Measurements from ENCODE around the gene HYAL4.
"Not testable (repeated sequence)": the region's sequence is repeated elsewhere in the genome, so short reads cannot be mapped to it uniquely, and the experiment has no call there.

HYAL4 gene

DNA sequence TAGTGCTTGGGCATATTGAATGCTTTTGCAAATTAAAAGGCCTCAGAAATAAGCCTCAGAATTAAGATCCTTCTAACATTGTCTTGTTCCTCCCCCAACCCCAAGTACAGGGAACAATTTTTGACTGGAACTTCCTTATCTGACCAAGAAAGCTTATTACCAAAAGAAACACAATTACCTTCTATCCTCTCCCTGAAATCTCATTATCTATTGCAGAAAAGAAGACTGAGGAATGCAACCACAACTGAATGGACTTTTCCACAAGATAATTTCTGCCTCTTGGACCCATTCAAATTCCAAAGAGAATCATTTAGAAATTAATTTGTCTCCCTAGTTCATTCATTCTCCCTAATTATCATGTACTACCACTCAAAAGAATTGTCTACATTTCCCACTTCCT lies 43.2 kb downstream of the HYAL4 start:
- H3K4me3 ChIP-seq (ENCODE audit: low read depth, low read length) = no peak overlapping the region
- in situ Hi-C loops (cut with HindIII; ENCODE audit: low sequenced_read_pairs) = no loop called here
- TF ChIP-seq, protein P1, sequence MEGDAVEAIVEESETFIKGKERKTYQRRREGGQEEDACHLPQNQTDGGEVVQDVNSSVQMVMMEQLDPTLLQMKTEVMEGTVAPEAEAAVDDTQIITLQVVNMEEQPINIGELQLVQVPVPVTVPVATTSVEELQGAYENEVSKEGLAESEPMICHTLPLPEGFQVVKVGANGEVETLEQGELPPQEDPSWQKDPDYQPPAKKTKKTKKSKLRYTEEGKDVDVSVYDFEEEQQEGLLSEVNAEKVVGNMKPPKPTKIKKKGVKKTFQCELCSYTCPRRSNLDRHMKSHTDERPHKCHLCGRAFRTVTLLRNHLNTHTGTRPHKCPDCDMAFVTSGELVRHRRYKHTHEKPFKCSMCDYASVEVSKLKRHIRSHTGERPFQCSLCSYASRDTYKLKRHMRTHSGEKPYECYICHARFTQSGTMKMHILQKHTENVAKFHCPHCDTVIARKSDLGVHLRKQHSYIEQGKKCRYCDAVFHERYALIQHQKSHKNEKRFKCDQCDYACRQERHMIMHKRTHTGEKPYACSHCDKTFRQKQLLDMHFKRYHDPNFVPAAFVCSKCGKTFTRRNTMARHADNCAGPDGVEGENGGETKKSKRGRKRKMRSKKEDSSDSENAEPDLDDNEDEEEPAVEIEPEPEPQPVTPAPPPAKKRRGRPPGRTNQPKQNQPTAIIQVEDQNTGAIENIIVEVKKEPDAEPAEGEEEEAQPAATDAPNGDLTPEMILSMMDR (IDR thresholded peaks at IDR 0.05; ENCODE audit: low read depth, low read length) = no peak
- DNase-seq (ENCODE audit: low read depth, low spot score) = no peak

DNA sequence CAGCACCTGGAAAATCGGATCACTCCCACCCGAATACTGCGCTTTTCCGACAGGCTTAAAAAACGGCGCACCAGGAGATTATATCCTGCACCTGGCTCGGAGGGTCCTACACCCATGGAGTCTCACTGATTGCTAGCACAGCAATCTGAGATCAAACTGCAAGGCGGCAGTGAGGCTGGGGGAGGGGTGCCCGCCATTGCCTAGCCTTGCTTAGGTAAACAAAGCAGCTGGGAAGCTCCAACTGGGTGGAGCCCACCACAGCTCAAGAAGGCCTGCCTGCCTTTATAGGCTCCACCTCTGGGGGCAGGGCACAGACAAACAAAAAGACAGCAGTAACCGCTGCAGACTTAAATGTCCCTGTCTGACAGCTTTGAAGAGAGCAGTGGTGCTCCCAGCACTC lies 49.8 kb downstream of the HYAL4 start:
- DNase-seq (ENCODE audit: low read depth, low spot score); in situ Hi-C loops (cut with HindIII; ENCODE audit: low sequenced_read_pairs); H3K4me3 ChIP-seq (ENCODE audit: low read depth, low read length): not testable (repeated sequence)

DNA sequence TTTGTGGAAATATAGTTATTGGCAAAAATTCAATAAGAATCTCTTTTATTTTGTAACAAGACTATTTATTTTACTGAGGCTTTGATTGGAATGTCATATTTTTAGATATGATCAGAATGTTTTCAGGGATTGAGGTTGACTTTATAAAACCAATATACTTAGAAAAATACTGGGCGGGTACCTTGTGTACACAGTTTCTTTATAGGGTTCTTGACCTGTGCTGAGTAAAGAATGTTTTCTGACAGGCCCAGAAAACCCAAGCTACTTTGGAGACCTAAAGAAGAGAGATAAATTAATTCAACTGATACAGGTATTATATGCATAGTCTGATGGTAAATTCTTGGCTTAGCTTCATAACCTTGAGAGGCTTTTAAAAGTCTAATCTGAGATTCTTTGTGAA lies 56.1 kb downstream of the HYAL4 start:
- no peak for DNase-seq (ENCODE audit: low read depth, low spot score)
- in situ Hi-C loops (cut with HindIII; ENCODE audit: low sequenced_read_pairs) = no loop called here
- H3K4me3 ChIP-seq (ENCODE audit: low read depth, low read length) = no peak overlapping the region
- TF ChIP-seq, protein P1 (IDR thresholded peaks at IDR 0.05; ENCODE audit: low read depth, low read length) = no peak

DNA sequence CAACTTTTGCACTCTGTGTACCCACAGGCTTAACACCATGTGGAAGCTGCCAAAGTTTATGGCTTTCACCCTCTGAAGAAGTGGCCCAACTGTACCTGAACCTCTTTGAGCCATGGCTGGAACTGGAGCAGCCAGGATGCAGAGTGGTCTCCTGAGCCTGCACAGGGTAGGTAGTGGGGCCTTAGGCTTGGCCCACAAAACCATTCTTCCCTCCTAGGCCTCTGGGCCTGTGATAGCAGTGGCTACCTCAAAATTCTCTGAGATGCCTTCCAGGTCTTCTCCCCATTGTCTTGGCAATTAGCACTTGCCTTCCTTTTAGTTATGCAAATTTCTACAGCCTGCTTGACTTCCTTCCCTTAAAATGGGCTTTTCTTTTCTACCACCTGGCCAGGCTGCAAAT lies 60.7 kb downstream of the HYAL4 start:
- H3K4me3 ChIP-seq (ENCODE audit: low read depth, low read length) = no peak overlapping the region
- in situ Hi-C loops (cut with HindIII; ENCODE audit: low sequenced_read_pairs) = no loop called here
- TF ChIP-seq, protein P1 (IDR thresholded peaks at IDR 0.05; ENCODE audit: low read depth, low read length) = no peak
- DNase-seq (ENCODE audit: low read depth, low spot score) = no peak

DNA sequence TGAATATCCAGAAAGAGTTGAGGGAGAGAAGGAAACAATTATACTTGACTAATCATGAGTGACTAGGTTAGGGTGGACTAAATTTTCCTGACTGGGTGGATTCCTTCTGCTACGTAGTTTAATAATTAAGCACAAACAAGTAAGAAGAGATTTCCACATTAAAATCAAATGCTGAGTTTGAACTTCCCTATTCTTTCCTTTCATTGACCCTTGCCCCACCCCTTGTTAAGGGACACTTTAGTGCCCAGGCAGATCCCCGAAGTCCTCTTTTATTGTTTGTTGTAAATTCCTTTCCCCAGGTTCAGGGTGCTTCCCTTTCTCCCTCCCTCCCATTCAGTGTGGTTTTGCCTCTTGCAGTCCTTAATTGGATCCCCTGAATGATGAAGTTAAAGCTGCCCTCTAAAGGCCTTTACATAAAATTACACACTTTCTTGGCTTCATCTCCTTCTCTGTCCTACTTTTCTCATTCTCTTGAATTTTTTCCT lies 71.3 kb downstream of the HYAL4 start:
- peak; percentile 12 for DNase-seq (ENCODE audit: low read depth, low spot score)
- in situ Hi-C loops (cut with HindIII; ENCODE audit: low sequenced_read_pairs) = no loop called here
- no peak overlapping the region for H3K4me3 ChIP-seq (ENCODE audit: low read depth, low read length)
- TF ChIP-seq, protein P1 (IDR thresholded peaks at IDR 0.05; ENCODE audit: low read depth, low read length) = peak; percentile 39

DNA sequence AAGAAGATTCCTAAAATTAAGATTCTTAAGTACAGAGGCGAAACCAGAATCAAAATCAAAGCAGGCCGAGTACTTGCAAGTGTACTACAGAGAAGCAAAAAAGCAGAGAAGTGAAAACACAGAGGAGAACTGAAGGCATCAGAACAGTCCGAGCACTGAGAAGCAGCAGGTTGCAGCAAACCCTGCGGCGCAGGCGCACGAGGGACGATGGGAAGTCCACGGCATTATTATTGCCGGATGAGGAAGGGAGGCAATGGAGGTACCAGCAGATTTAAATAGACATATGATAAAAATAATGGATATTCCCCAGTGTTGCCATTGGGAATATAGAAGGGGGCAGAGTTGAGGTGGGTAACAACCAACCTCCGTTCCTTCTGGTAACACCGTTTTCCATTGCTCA lies 72.9 kb downstream of the HYAL4 start:
- in situ Hi-C loops (cut with HindIII; ENCODE audit: low sequenced_read_pairs) = no loop called here
- no peak overlapping the region for H3K4me3 ChIP-seq (ENCODE audit: low read depth, low read length)
- DNase-seq (ENCODE audit: low read depth, low spot score) = no peak
- TF ChIP-seq, protein P1 (IDR thresholded peaks at IDR 0.05; ENCODE audit: low read depth, low read length) = no peak

DNA sequence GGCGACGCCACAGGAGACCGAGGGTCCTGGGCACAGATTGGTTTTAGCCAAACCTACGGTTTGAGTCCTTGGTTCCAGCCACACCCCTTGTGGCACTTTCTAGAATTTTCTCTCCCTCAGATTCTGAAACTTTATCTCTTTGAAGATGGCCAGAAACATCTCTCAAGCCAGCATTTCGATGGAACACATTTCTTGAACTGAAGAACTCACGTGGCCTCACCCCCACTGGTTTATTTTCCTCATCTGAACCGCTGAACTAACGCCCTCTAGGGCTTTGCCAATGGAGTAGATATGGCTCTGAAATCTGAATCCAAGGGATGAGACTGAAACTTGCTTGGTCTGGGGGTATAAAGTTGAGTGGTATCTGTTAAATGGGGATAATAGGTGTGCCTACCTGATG lies 73.3 kb downstream of the HYAL4 start:
- TF ChIP-seq, protein P1 (IDR thresholded peaks at IDR 0.05; ENCODE audit: low read depth, low read length) = no peak
- no peak for DNase-seq (ENCODE audit: low read depth, low spot score)
- no peak overlapping the region for H3K4me3 ChIP-seq (ENCODE audit: low read depth, low read length)
- in situ Hi-C loops (cut with HindIII; ENCODE audit: low sequenced_read_pairs) = no loop called here

Measured in astrocyte of the spinal cord (primary cell).